Neural cell (in vitro differentiated cells): ENCODE data around the gene GPR26. TPM values are rescaled to one million over a fixed set of nuclear protein-coding genes. Genes with fewer than 3 reads are reported as not detected.

Source experiments
- H2AFZ ChIP-seq: fragments of 200-600, 300-800 bp; sonication (generic), shearing (Covaris generic); 2 replicates; pipeline ENCODE4 v1.6.0; 2014; ENCODE audit warnings: low read depth, mild to moderate bottlenecking, antibody characterized with exemption, low read length, moderate library complexity
- H3F3A ChIP-seq: fragments of 200-600 bp; shearing (Covaris generic); 2 replicates; pipeline ENCODE4 v1.6.1; 2016; ENCODE audit warnings: mild to moderate bottlenecking, moderate library complexity, mixed read lengths, antibody characterized with exemption, low read length; ENCODE audit not compliant: insufficient read depth, poor library complexity, severe bottlenecking
- H3K27ac ChIP-seq: fragments of 200-600, 300-800 bp; sonication (generic), shearing (Covaris generic); 2 replicates; pipeline ENCODE4 v1.5.1; 2014; ENCODE audit warnings: mild to moderate bottlenecking, low read length, moderate library complexity
- H3K27me3 ChIP-seq: fragments of 300-800, 200-600 bp; sonication (generic), shearing (Covaris generic); 2 replicates; pipeline ENCODE4 v1.6.0; 2014; ENCODE audit warnings: mild to moderate bottlenecking, low read depth, low read length, moderate library complexity; ENCODE audit not compliant: insufficient read depth
- H3K36me3 ChIP-seq: fragments of 300-800, 200-600 bp; sonication (generic), shearing (Covaris generic); 2 replicates; pipeline ENCODE4 v1.5.1; 2014; ENCODE audit warnings: mild to moderate bottlenecking, antibody characterized with exemption, low read length, moderate library complexity; ENCODE audit not compliant: insufficient read depth
- H3K4me2 ChIP-seq: fragments of 300-800, 200-600 bp; sonication (generic), shearing (Covaris generic); 2 replicates; pipeline ENCODE4 v1.6.0; 2014; ENCODE audit warnings: mild to moderate bottlenecking, low read length
- H3K4me3 ChIP-seq: fragments of 300-800, 200-600 bp; sonication (generic), shearing (Covaris generic); 2 replicates; pipeline ENCODE4 v1.5.1; 2014; ENCODE audit warnings: mild to moderate bottlenecking, low read length, moderate library complexity
- H3K79me2 ChIP-seq: fragments of 200-600 bp; shearing (Covaris generic); replicated peaks from 2 replicates; pipeline ENCODE4 v1.6.0; 2014; ENCODE audit warnings: mild to moderate bottlenecking, low read length, moderate library complexity; ENCODE audit not compliant: insufficient read depth
- H3K9ac ChIP-seq: fragments of 300-800, 200-600 bp; sonication (generic), shearing (Covaris generic); 2 replicates; pipeline ENCODE4 v1.6.1; 2016; ENCODE audit warnings: mild to moderate bottlenecking, low read length, mixed read lengths
- H3K9me2 ChIP-seq: fragments of 200-600 bp; shearing (Covaris generic); 2 replicates; pipeline ENCODE4 v1.6.1; 2016; ENCODE audit warnings: mild to moderate bottlenecking, low read length, mixed read lengths; ENCODE audit not compliant: insufficient read depth
- H3K9me3 ChIP-seq: fragments of 200-600, 300-800 bp; sonication (generic), shearing (Covaris generic); 2 replicates; pipeline ENCODE4 v1.6.1; 2016; ENCODE audit warnings: mild to moderate bottlenecking, mixed run types, low read length, moderate library complexity, mixed read lengths
- H4K20me1 ChIP-seq: fragments of 200-600 bp; shearing (Covaris generic); 2 replicates; pipeline ENCODE4 v1.6.1; 2016; ENCODE audit warnings: mild to moderate bottlenecking, mixed run types; ENCODE audit not compliant: insufficient read depth
- CTCF ChIP-seq: fragments of 450-650 bp; IDR thresholded peaks from 2 replicates; pipeline ENCODE4 v1.5.1; 2014; ENCODE audit warnings: antibody characterized with exemption, mild to moderate bottlenecking, moderate library complexity; ENCODE audit not compliant: poor library complexity, severe bottlenecking
- EP300 ChIP-seq: fragments of 450-650 bp; conservative IDR thresholded peaks from 2 replicates; pipeline ENCODE4 v1.6.1; 2014; ENCODE audit warnings: antibody characterized with exemption, mild to moderate bottlenecking, moderate library complexity; ENCODE audit not compliant: poor library complexity, severe bottlenecking
- EZH2 ChIP-seq: fragments of 200-600, 300-800 bp; shearing (Covaris generic), sonication (generic); IDR thresholded peaks from 2 replicates; pipeline ENCODE4 v1.6.1; 2014; ENCODE audit warnings: antibody characterized with exemption, low read length, borderline replicate concordance, mild to moderate bottlenecking; ENCODE audit not compliant: insufficient read depth, poor library complexity, severe bottlenecking
- MXI1 ChIP-seq: fragments of 450-650 bp; conservative IDR thresholded peaks from 2 replicates; pipeline ENCODE4 v1.6.1; 2014; ENCODE audit warnings: antibody characterized with exemption, mild to moderate bottlenecking; ENCODE audit not compliant: poor library complexity, severe bottlenecking
- POLR2AphosphoS5 ChIP-seq: IDR thresholded peaks from 2 replicates; pipeline ENCODE4 v1.6.1; 2012
- RAD21 ChIP-seq: fragments of 450-650 bp; conservative IDR thresholded peaks from 2 replicates; pipeline ENCODE4 v1.6.1; 2014; ENCODE audit warnings: antibody characterized with exemption, mild to moderate bottlenecking, moderate library complexity
- REST ChIP-seq: IDR thresholded peaks from 2 replicates; pipeline ENCODE4 v1.6.1; 2012; ENCODE audit warnings: borderline replicate concordance
- SMC3 ChIP-seq: fragments of 450-650 bp; conservative IDR thresholded peaks from 2 replicates; pipeline ENCODE4 v1.6.1; 2014; ENCODE audit warnings: antibody characterized with exemption, mild to moderate bottlenecking, moderate library complexity; ENCODE audit not compliant: poor library complexity
- TAF1 ChIP-seq: IDR thresholded peaks from 2 replicates; pipeline ENCODE4 v1.6.1; 2012; ENCODE audit warnings: low read depth
- polyA plus RNA-seq: library from polyadenylated mRNA; depleted of rRNA; stranded (reverse); fragments of >200 nt; gene quantifications from 2 replicates; pipeline ENCODE4 v1.2.3, GENCODE V29; 2014

The GPR26 gene
- polyA plus RNA-seq, 1 donor from 2014 or later, result 8.1 TPM

GRCh38 chr10:123717336-123717735 lies 51.2 kb downstream of the GPR26 start:
- Histone ChIP-seq H3K9me3 (no peaks in the 10 kb centered on the region), H2AFZ (no peak overlapping the region), H3K9me2 (no peaks in the 10 kb centered on the region), H3F3A (no peaks in the 10 kb centered on the region), H3K27ac (no peak overlapping the region), H4K20me1 (no peaks in the 10 kb centered on the region), H3K79me2 (no peaks in the 10 kb centered on the region), H3K9ac (no peak overlapping the region), H3K27me3 (no peaks in the 10 kb centered on the region), H3K36me3 (no peaks in the 10 kb centered on the region), H3K4me2 (no peak overlapping the region), H3K4me3 (no peak overlapping the region)
- TF ChIP-seq POLR2AphosphoS5, result no peak
- TF ChIP-seq MXI1, result no peak
- no peak for TF ChIP-seq EP300
- TF ChIP-seq SMC3, result no peak
- TF ChIP-seq TAF1, result no peak
- TF ChIP-seq CTCF, result no peak
- no peak for TF ChIP-seq RAD21
- no peak for TF ChIP-seq EZH2
- no peak for TF ChIP-seq REST

- Histone ChIP-seq H3K27me3 (no peaks in the 10 kb centered on the region), H3K27ac (no peak overlapping the region), H2AFZ (no peak overlapping the region), H3K9ac (no peak overlapping the region), H3K36me3 (no peaks in the 10 kb centered on the region), H3K79me2 (no peaks in the 10 kb centered on the region), H4K20me1 (no peaks in the 10 kb centered on the region), H3F3A (no peaks in the 10 kb centered on the region), H3K9me2 (no peaks in the 10 kb centered on the region), H3K4me3 (no peak overlapping the region), H3K9me3 (no peaks in the 10 kb centered on the region), H3K4me2 (no peak overlapping the region)
- TF ChIP-seq MXI1 (no peak), EP300 (no peak), REST (no peak), CTCF (no peak), EZH2 (no peak), RAD21 (no peak), POLR2AphosphoS5 (no peak), TAF1 (no peak), SMC3 (no peak)
These were observed 52.4 kb downstream of the GPR26 start for GRCh38 chr10:123718544-123719060.
